HepG2 (cell line): ENCODE data around the gene TPM1. TPM values are rescaled to one million over a fixed set of nuclear protein-coding genes. Genes with fewer than 3 reads are reported as not detected.
A peak's percentile ranks its signal among the peaks of the same experiment; 100 is the strongest.

ENCODE experiments used
- ATAC-seq: fragments of 200-7000 bp; cut with Tn5 transposase; 3 replicates; pipeline ENCODE4 v1.9.1; 2020; ENCODE audit warnings: mild to moderate bottlenecking, moderate library complexity
- BruUV-seq: library from RNA; stranded (reverse); fragments of 400-500 nt; replicated peaks from 2 replicates; lab custom pipeline; 2021; lab: Mats Ljungman, UMichigan
- CTCF ChIA-PET: fragments of 300-600 bp; formaldehyde crosslinking; extraction: SDS; loops from one replicate; lab custom pipeline; 2021; ENCODE audit warnings: low total read pairs, inconsistent platforms, low intra/inter-chr PET ratio; lab: Yijun Ruan, JAX
- POLR2A ChIA-PET: fragments of 350-600 bp; sonication (Branson Sonifier 250); formaldehyde crosslinking; loops from one replicate; lab custom pipeline; 2020; ENCODE audit warnings: antibody characterized with exemption, inconsistent platforms; lab: Yijun Ruan, JAX
- DNase-seq: peaks from one replicate; pipeline ENCODE4 v3.0.0-alpha.2; 2015; ENCODE audit warnings: low spot score
- FAIRE-seq: peaks from 3 replicates; lab custom pipeline; 2011; peaks lifted over from hg19 to GRCh38; lab: Jason Lieb, UNC
- H2AFZ ChIP-seq: one replicate; pipeline ENCODE4 v1.6.1; 2011; ENCODE audit warnings: low read length, inconsistent platforms
- H3K27ac ChIP-seq: fragments of 300-600 bp; 3 replicates; pipeline ENCODE4 v1.8.0; 2011; ENCODE audit warnings: mixed run types, mild to moderate bottlenecking, mixed read lengths, low read length, inconsistent platforms; ENCODE audit not compliant: insufficient read depth; ENCODE audit errors: extremely low read length
- H3K27me3 ChIP-seq, 2 experiments: fragments of 200-600 bp in 1 of 2; 2 replicates in 1 of 2; 3 replicates in 1 of 2; pipeline versions ENCODE4 v1.6.0 to v1.8.0; 2011; ENCODE audit warnings: low read length in 2 of 2, mild to moderate bottlenecking in 2 of 2, moderate library complexity in 2 of 2, inconsistent platforms in 1 of 2; ENCODE audit not compliant: insufficient read depth in 2 of 2, control insufficient read depth in 1 of 2
- H3K36me3 ChIP-seq, 2 experiments: fragments of 200-600 bp in 1 of 2; replicated peaks in 1 of 2; 2 replicates in 1 of 2; 3 replicates in 1 of 2; pipeline versions ENCODE4 v1.5.1 to v1.8.0; 2011; ENCODE audit warnings: low read length in 2 of 2, inconsistent platforms in 1 of 2; ENCODE audit not compliant: insufficient read depth in 2 of 2, control insufficient read depth in 1 of 2
- H3K4me1 ChIP-seq: 2 replicates; pipeline ENCODE4 v1.5.1; 2012; ENCODE audit warnings: low read length, inconsistent platforms; ENCODE audit not compliant: insufficient read depth
- H3K4me2 ChIP-seq: 2 replicates; pipeline ENCODE4 v1.6.0; 2011; ENCODE audit warnings: low read depth, low read length, inconsistent platforms
- H3K4me3 ChIP-seq, 3 experiments: fragments of 200-600 bp in 1 of 3; sonication (generic), shearing (Covaris generic) in 1 of 3; replicated peaks in 1 of 3; 2 replicates each; pipeline ENCODE4 v1.5.1; 2011 to 2016; ENCODE audit warnings: low read length in 3 of 3, inconsistent platforms in 2 of 3, low read depth in 2 of 3, mild to moderate bottlenecking in 2 of 3, control low read depth in 1 of 3, mixed read lengths in 1 of 3; ENCODE audit not compliant: insufficient read depth in 1 of 3
- H3K79me2 ChIP-seq: one replicate; pipeline ENCODE4 v1.6.1; 2011; ENCODE audit warnings: low read length, inconsistent platforms; ENCODE audit not compliant: insufficient read depth
- H3K9ac ChIP-seq: 2 replicates; pipeline ENCODE4 v1.6.0; 2011; ENCODE audit warnings: mild to moderate bottlenecking, low read depth, low read length, inconsistent platforms; ENCODE audit not compliant: insufficient read depth
- H3K9me3 ChIP-seq: 2 replicates; pipeline ENCODE4 v1.5.1; 2012; ENCODE audit warnings: mild to moderate bottlenecking, low read length
- H4K20me1 ChIP-seq: 2 replicates; pipeline ENCODE4 v1.6.0; 2011; ENCODE audit warnings: inconsistent platforms, mild to moderate bottlenecking, low read length, moderate library complexity; ENCODE audit not compliant: insufficient read depth
- CEBPB ChIP-seq: IDR thresholded peaks from 2 replicates; pipeline ENCODE4 v1.6.1; 2011; ENCODE audit warnings: low read depth, low read length, improper control_type of control experiment, borderline replicate concordance
- CEBPG ChIP-seq: IDR thresholded peaks from 2 replicates; pipeline ENCODE4 v1.6.1; 2016
- EHMT2 ChIP-seq: fragments of 200-600 bp; sonication (generic); IDR thresholded peaks from 2 replicates; pipeline ENCODE4 v1.7.0; 2017; ENCODE audit warnings: antibody characterized with exemption, low read depth, low read length, borderline replicate concordance
- ETV5 ChIP-seq: IDR thresholded peaks from 2 replicates; pipeline ENCODE4 v1.6.1; 2018; ENCODE audit warnings: missing biosample characterization, missing genetic modification reagents, inconsistent platforms, borderline replicate concordance
- MBD4 ChIP-seq: IDR thresholded peaks from 2 replicates; pipeline ENCODE4 v1.6.1; 2012; ENCODE audit warnings: low read length, inconsistent platforms, borderline replicate concordance
- MEIS1 ChIP-seq: sonication (generic); formaldehyde crosslinking; IDR thresholded peaks from 2 replicates; pipeline ENCODE4 v1.9.0; 2021; ENCODE audit warnings: mild to moderate bottlenecking, missing genetic modification reagents, moderate library complexity, borderline replicate concordance
- NFRKB ChIP-seq: fragments of 450-650 bp; IDR thresholded peaks from 2 replicates; pipeline ENCODE4 v1.6.1; 2017
- REPIN1 ChIP-seq: sonication (generic); formaldehyde crosslinking; IDR thresholded peaks from 2 replicates; pipeline ENCODE4 v1.8.0; 2022; ENCODE audit warnings: missing genetic modification reagents, low read depth, mild to moderate bottlenecking, borderline replicate concordance
- SAP130 ChIP-seq: IDR thresholded peaks from 2 replicates; pipeline ENCODE4 v1.6.1; 2016; ENCODE audit warnings: low read depth
- TEAD3 ChIP-seq: optimal IDR thresholded peaks from 2 replicates; pipeline ENCODE3; 2016; ENCODE audit warnings: borderline replicate concordance
- ZBTB3 ChIP-seq: sonication (generic); formaldehyde crosslinking; IDR thresholded peaks from 2 replicates; pipeline ENCODE4 v1.4.0; 2020; ENCODE audit warnings: low read depth, mild to moderate bottlenecking, moderate library complexity, missing genetic modification reagents, borderline replicate concordance
- ZNF121 ChIP-seq: sonication (generic); formaldehyde crosslinking; IDR thresholded peaks from 2 replicates; pipeline ENCODE4 v1.5.0; 2020; ENCODE audit warnings: mild to moderate bottlenecking, missing genetic modification reagents
- ZNF430 ChIP-seq: sonication (generic); formaldehyde crosslinking; IDR thresholded peaks from 2 replicates; pipeline ENCODE4 v1.9.0; 2021; ENCODE audit warnings: mild to moderate bottlenecking, missing genetic modification reagents
- ZNF564 ChIP-seq: sonication (generic); formaldehyde crosslinking; IDR thresholded peaks from 2 replicates; pipeline ENCODE4 v1.8.1; 2023; ENCODE audit warnings: mild to moderate bottlenecking, missing genetic modification reagents
- WGBS: methylation state at CpG from one replicate; pipeline ENCODE4 v1.1.6; 2017; ENCODE audit warnings: low lambda C conversion rate; 5-methylcytosine and 5-hydroxymethylcytosine counted together
- in situ Hi-C: cut with HindIII; loops from 2 replicates; pipeline ENCODE4 v1.10.0; 2017; ENCODE audit warnings: low pct_unique_long_range_greater_than_20kb; ENCODE audit not compliant: extremely low pct_ligation_motif_present
- intact Hi-C: fragments of 100-400 bp; cut with micrococcal nuclease; formaldehyde crosslinking; loops from one replicate; pipeline ENCODE4 v1.10.0; 2022; ENCODE audit not compliant: unreplicated experiment
- polyA plus RNA-seq, 8 experiments: library from polyadenylated mRNA; depleted of rRNA in 3 of 8; stranded (reverse) in 7 of 8; unstranded in 1 of 8; fragments of >200 nt; fragmentation: Illumina TruSeq in 4 of 8; extraction: Trizol in 4 of 8; gene quantifications; 2 replicates each; pipeline versions ENCODE4 v1.2.1 to v1.2.3, GENCODE V29; 2011 to 2016; ENCODE audit warnings: low read depth in 4 of 8, missing spikeins in 1 of 8, mixed read lengths in 1 of 8; ENCODE audit not compliant: insufficient read depth in 1 of 8
- total RNA-seq, 5 experiments: library from RNA; depleted of rRNA; stranded (reverse); fragments of >200 nt; fragmentation: Illumina TruSeq; extraction: Trizol; gene quantifications; 2 replicates each; pipeline ENCODE4 v1.2.3, GENCODE V29; 2016; ENCODE audit warnings: low read depth in 1 of 5
- TF ChIP-seq, protein P1 (sequence below): sonication (generic); formaldehyde crosslinking; IDR thresholded peaks from 2 replicates; pipeline ENCODE4 v1.9.0; 2021; ENCODE audit warnings: missing genetic modification reagents, mild to moderate bottlenecking, borderline replicate concordance
- TF ChIP-seq, protein P2 (sequence below): sonication (generic); formaldehyde crosslinking; IDR thresholded peaks from 2 replicates; pipeline ENCODE4 v1.4.0; 2020; ENCODE audit warnings: missing genetic modification reagents

Gene TPM1
- total and polyA plus RNA-seq, 2 of the 13 experiments (the other 11 are each of a cell fraction or from before 2014, with no cell fraction given): 98.9 to 109 TPM

DNA sequence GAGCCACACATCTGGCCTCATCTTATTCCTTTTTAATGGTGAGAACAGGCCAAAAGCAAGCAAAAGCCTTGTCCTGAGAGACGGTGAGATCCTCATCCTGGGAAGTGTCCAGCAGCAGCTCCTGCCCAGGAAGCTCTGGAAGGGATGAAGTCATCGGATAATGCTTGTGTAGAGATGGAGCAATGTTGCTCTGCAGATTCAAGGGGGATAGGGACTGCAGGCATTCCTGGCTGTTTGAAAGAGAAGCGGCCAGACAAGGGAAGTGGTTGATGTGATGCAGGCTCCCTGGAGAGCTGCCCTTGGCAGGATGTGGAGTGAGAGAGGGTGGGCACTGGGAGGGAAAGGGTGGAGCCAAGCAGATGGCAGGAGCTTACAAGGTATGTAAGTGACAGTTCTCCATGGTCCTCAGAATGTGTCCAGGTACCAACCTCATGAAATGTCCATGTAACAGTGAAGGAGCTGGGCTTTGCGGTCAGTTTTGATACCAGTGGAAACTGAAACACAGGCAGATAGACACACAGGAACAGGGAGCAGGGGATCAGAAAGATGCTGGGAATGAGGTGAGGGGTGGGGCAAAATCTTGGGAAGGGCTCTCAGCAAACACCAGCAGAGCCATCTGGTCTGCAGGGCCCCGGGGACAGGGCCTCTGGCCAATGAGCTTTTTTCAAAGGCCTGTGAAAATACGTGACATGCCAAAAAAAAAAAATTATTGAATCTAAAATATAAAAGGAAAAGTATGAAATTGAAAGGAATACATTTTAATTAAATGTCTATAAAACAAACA is 46.9 kb downstream of the TPM1 start:
- H2AFZ ChIP-seq: no peak overlapping the region
- no TSS peak for BruUV-seq
- peak overlapping the region in 1 of 3 experiments; percentile 44; a peak in 3 of 6 replicates for H3K4me3 ChIP-seq
- no peaks in the 10 kb centered on the region for H3K9me3 ChIP-seq
- H3K79me2 ChIP-seq: no peaks in the 10 kb centered on the region
- FAIRE-seq (no peak), DNase-seq (peak; percentile 82), ATAC-seq (peak; percentile 61)
- no peaks in the 10 kb centered on the region for H3K36me3 ChIP-seq
- in situ Hi-C loops (loop anchor here (5.0 to 10.0 kb wide), 2 partner anchors 42 to 305 kb away; no protein-coding TSS in a partner anchor), intact Hi-C loops (no loop called here)
- no peaks in the 10 kb centered on the region for H4K20me1 ChIP-seq
- TF ChIP-seq TEAD3: peak; percentile 26
- no peak for TF ChIP-seq ZBTB3 (CRISPR knock-in tag)
- no peak for TF ChIP-seq EHMT2
- TF ChIP-seq MEIS1: no peak
- TF ChIP-seq, protein P1, sequence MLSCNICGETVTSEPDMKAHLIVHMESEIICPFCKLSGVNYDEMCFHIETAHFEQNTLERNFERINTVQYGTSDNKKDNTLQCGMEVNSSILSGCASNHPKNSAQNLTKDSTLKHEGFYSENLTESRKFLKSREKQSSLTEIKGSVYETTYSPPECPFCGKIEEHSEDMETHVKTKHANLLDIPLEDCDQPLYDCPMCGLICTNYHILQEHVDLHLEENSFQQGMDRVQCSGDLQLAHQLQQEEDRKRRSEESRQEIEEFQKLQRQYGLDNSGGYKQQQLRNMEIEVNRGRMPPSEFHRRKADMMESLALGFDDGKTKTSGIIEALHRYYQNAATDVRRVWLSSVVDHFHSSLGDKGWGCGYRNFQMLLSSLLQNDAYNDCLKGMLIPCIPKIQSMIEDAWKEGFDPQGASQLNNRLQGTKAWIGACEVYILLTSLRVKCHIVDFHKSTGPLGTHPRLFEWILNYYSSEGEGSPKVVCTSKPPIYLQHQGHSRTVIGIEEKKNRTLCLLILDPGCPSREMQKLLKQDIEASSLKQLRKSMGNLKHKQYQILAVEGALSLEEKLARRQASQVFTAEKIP (CRISPR knock-in tag): no peak
- TF ChIP-seq ZNF564 (CRISPR knock-in tag): no peak
- no peak for TF ChIP-seq NFRKB
- TF ChIP-seq, protein P2, sequence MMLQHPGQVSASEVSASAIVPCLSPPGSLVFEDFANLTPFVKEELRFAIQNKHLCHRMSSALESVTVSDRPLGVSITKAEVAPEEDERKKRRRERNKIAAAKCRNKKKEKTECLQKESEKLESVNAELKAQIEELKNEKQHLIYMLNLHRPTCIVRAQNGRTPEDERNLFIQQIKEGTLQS (CRISPR knock-in tag): 0 out of 2 replicates have a peak, but pooled peaks have one; percentile 35
- TF ChIP-seq MBD4: no peak
- 0 out of 2 replicates have a peak, but pooled peaks have one; percentile 1 for TF ChIP-seq ZNF121 (CRISPR knock-in tag)
- TF ChIP-seq ZNF430 (CRISPR knock-in tag): no peak
- TF ChIP-seq CEBPG: 0 out of 2 replicates have a peak, but pooled peaks have one; percentile 16
- peak; percentile 47; the same call in 1 of the 2 replicates for TF ChIP-seq CEBPB
- peak; percentile 14; the same call in 1 of the 2 replicates for TF ChIP-seq SAP130
- no peak for TF ChIP-seq REPIN1 (CRISPR knock-in tag)
- TF ChIP-seq ETV5 (CRISPR knock-in tag): peak; percentile 13; the same call in 1 of the 2 replicates
- H3K4me2 ChIP-seq: peak overlapping the region; percentile 62
- ChIA-PET POLR2A (interaction anchor here (0.8 to 5.1 kb wide), 10 partner anchors 9 to 202 kb away, joined by 3 to 42 read pairs (median 4); partner anchors contain the start of genes RPS27L and TPM1), CTCF (no interaction called here)
- H3K27me3 ChIP-seq: no peaks in the 10 kb centered on the region
- WGBS: 31% methylated on average over 6 of the region's 6 CpGs
- no peak overlapping the region for H3K27ac ChIP-seq
- no peak overlapping the region; the same call in 1 of the 2 replicates for H3K9ac ChIP-seq
- H3K4me1 ChIP-seq: peaks cover 76% of the 10 kb centered on the region
